Measurements from ENCODE around the gene SEC16A.

GRCh38 chr9:136522314-136523237 lies 39.7 kb upstream of the SEC16A start:
- TF ChIP-seq CTCF (conservative IDR thresholded peaks at IDR 0.05; ENCODE audit: low read length) (no peak), EZH2phosphoT487 (IDR thresholded peaks at IDR 0.05; ENCODE audit: borderline replicate concordance, low read depth, low read length) (no peak)

All from OCI-LY7 (cell line).